ENCODE results near the gene MAN2C1.
"Not testable (repeated sequence)": the region's sequence is repeated elsewhere in the genome, so short reads cannot be mapped to it uniquely, and the experiment has no call there.

Gene MAN2C1

DNA sequence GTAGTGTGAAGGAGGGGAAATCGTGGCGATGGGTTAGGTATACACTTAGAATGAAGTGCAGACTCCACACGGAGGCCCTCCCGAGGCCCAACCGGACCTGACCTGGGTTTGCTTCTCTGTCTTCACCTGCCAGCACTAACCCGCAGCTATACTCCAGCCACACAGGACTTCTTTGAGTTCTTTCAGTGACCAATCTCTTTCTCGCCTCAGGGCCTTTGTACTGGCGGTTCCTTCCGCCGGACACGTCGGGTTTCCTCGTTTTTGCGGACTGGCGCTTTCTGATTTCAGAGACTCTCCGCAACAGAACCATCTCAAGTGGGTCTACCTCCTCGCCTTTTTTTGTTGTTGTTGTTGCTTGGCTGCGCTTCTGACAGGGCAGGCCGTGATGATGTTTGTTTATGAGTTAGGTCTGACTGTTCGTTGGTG is 21.6 kb downstream of the MAN2C1 start, which contains the start of gene NEIL1:
NEIL1 (plus strand) TSS at position 244 of the 426 bp plus-strand sequence. CDS start 1,867 bp downstream, outside the sequence.
- DNase-seq (ENCODE audit: low read depth in 2 of 2): no peak

DNA sequence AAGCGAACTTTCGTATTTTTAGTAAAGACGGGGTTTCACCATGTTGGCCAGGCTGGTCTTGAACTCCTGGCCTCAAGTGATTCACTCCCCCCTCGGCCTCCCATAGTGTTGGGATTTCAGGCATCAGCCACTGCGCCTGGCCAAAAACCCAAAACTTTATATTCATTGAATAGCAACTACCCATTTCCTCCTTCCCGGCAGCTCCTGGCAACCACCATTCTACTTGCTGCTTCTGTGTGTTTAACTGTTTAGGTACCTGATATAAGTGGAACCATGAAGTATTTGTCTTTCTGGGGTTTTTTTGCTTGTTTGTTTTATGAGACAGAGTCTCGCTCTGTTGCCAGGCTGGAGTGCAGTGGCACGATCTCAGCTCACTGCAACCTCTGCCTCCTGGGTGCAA is 24.5 kb downstream of the MAN2C1 start:
- DNase-seq (ENCODE audit: low read depth in 2 of 2): not testable (repeated sequence)

GRCh38 chr15:75342221-75342620 is 26.2 kb downstream of the MAN2C1 start:
- no peak for DNase-seq (ENCODE audit: low read depth in 2 of 2)

- DNase-seq (ENCODE audit: low read depth in 2 of 2): no peak
Observed at GRCh38 chr15:75339531-75340240, 28.7 kb downstream of the MAN2C1 start.

DNA sequence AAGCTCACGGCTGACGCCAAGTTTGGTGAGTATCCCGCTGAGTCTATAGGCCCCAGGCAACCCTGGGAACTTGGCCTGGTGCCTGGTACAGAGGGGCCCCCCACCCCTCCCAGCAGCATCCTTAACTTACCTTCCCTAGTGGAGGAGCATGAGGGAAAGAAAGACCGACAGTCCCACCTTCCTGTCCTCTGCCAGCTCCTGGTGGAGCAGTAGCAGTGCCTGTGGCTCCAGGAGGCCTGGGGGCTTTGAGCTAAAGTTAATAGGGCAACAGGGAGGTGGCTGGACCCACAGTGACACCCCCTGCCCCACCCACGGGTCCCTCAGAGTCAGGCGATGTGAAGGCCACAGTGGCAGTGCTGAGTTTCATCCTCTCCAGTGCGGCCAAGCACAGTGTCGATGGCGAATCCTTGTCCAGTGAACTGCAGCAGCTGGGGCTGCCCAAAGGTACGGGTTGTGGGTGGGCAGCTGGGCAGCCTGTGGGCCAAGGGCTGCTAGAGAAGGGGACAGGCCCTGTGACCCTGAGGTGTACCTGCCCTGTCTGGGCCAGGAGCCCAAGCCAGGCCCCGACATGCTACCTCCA is 29.7 kb downstream of the MAN2C1 start:
- DNase-seq (ENCODE audit: low read depth in 2 of 2): no peak

DNA sequence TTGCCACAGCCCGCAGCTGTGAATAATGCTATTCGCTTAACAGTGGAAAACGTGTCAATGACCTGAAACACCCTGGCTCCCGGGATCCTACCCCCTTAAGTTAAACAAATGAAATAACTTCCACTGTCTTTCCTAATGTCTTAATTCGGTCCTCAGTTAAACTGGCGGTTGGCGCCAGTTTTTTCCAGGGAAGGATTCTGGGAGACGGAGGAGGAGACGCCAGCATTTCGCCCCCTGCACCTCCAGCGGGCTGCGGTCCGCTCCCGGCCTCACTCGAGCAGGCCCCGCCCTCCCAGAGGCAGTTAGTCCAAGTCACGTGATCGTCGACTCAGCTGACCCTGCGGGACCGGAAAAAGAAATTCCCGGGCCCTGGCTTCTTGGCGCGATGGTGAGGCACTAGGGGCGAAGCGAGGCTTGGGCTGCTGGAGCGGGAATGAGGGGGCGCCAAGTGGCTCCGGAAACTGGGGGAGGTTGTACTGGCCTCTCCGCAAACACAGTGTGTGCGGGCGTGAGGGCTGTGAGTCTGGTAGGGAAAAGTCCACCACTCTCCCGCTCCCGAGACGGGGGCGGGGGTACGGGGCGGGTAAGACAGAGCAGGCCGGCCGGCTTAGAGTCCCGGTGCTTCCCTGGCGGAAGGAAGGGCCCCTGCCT is 32.6 kb downstream of the MAN2C1 start, which contains the start of gene COMMD4:
COMMD4 (plus strand) TSS at position 359 of the 651 bp plus-strand sequence; CDS start at position 386, 27 bp downstream.
- peak; percentile 81 to 85 for DNase-seq (ENCODE audit: low read depth in 2 of 2)

DNA sequence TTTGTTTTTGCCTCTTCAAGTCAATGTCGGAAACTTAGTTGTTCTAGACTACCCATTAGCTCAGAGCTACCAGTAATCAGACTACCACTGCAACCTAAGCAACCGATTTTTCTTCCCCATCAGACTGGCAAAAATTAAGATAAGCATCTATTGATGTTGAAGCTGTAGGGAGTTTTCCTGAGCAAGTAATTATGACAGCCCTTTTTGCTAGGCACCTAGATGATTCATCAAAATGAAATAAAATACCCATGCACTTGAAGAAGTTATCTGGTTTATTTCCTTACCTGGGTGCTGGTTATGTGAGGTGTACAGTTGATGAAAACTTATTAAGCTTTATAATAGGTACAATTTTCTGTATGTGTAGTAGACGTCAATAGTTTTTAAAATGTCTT is 33.1 kb downstream of the MAN2C1 start:
- DNase-seq (ENCODE audit: low read depth in 2 of 2): no peak

DNA sequence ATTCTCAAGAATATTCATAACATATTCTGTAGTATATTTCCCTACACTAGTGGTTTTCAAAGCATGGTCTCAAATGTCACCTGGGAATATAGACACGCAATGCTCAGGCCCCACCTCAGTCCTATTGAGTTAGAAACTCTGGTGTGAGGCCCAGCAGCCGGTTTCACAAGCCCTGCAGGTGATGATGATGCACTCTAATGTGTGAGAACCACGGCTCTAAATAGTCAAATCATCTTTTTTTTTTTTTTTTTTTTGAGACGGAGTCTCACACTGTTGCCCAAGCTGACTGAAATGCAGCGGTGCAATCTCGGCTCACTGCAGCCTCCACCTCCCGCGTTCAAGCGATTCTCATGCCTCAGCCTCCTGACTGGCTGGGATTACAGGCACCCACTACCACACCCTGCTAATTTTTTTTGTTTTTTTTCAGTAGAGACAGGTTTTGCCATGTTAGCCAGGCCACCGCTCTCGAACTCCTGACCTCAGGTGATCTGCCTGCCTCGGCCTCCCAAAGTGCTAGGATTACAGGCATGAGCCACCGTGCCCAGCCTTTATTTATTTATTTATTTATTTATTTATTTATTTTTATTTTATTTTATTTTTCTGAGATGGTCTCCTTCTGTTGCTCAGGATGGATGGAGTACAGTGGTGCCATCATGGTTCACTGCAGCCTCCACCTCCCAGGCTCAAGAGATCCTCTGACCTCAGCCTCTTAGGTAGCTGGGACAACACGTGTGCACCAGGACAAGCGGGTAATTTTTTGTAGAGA is 34.6 kb downstream of the MAN2C1 start:
- DNase-seq (ENCODE audit: low read depth in 2 of 2): not testable (repeated sequence)

DNA sequence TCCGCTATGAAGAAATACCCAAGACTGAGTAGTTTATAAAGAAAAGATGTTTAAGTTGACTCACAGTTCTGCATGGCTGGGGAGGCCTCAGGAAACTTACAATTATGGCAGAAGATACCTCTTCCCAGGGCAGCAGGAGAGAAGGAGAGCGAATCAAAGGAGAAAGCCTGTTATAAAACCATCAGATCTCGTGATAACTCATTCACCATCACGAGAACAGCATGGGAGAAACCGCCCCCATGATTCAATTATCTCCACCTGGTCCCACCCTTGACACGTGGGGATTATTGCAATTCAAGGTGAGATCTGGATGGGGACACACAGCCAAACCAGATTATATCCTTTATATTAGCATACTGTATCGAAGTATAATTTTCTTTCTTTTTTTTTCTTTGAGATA is 36.3 kb downstream of the MAN2C1 start:
- DNase-seq (ENCODE audit: low read depth in 2 of 2): not testable (repeated sequence)

- DNase-seq (ENCODE audit: low read depth in 2 of 2): no peak
Observed at GRCh38 chr15:75329571-75329970, 38.8 kb downstream of the MAN2C1 start.

GRCh38 chr15:75328493-75329314 is 39.7 kb downstream of the MAN2C1 start:
- no peak for DNase-seq (ENCODE audit: low read depth in 2 of 2)

GRCh38 chr15:75327491-75327890 is 40.9 kb downstream of the MAN2C1 start:
- DNase-seq (ENCODE audit: low read depth in 2 of 2): no peak

DNA sequence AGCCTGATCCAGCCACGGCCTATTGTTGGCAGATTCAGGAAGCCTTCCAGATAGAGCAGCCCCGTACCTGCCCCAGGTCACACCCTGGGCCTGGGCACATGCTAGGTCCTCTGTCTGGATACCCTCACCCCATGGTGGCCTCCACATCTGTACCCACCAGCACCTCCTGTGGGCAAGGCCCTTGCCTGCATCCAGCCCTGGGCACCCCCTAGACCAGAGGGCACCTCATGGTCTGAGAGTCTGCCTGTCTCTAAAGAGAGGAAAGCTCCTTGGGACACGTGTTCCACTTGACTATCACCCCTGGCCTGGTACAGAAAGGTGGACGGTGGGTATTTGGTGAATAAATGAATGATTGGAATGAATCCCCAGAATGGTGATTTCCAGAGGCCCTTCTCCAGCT is 41.4 kb downstream of the MAN2C1 start:
- DNase-seq (ENCODE audit: low read depth in 2 of 2): no peak

DNA sequence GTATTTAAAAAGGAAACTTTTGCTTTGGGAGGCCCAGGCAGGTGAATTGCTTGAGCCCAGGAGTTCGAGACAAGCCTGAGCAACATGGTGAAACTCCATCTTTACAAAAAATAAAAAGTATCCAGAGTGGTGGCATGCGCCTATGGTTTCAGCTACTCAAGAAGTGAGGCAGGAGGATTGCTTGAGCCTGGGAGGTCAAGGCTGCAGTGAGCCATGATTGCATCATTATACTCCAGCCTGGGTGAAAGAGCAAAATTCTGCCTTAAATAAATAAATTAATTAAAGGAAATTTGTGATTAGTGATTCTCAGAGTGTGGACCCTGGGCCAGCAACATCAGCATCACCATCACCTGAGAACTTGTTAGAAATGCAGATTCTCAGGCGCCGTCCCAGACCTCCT is 42.5 kb downstream of the MAN2C1 start:
- no peak for DNase-seq (ENCODE audit: low read depth in 2 of 2)

- DNase-seq (ENCODE audit: low read depth in 2 of 2): no peak
Observed at GRCh38 chr15:75321711-75322110, 46.7 kb downstream of the MAN2C1 start.

DNA sequence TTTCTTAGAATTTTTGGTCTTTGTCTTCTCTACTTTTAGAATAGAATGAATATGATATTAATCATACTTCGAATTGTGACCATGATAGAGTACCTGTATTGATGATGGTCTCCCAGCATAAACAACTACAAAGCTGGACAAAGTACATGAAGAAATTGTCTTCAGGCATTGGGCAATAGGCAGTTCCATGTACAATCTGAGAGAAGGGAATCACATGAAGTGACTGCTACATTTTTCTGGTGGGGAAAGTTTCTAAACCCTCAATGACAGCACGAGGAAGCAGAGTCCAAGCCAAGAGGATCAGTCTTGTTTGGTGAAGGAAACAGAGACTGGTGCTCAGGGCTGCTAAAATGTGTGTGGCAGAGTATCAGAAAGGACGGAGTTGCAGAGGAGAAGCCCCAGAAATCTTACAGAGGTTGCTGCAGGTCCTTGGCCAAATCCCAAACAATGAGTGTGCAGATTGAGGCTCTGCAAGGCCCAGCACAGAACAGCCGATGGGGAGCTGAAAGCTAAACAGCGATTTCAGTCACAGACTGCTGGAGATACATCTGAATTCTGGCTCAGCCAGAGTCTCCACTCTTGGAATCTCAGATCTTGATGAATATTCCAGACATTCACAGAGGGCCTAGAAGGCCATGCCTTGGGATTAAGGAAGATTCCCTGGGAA is 49.0 kb downstream of the MAN2C1 start:
- DNase-seq (ENCODE audit: low read depth in 2 of 2): not testable (repeated sequence)

DNA sequence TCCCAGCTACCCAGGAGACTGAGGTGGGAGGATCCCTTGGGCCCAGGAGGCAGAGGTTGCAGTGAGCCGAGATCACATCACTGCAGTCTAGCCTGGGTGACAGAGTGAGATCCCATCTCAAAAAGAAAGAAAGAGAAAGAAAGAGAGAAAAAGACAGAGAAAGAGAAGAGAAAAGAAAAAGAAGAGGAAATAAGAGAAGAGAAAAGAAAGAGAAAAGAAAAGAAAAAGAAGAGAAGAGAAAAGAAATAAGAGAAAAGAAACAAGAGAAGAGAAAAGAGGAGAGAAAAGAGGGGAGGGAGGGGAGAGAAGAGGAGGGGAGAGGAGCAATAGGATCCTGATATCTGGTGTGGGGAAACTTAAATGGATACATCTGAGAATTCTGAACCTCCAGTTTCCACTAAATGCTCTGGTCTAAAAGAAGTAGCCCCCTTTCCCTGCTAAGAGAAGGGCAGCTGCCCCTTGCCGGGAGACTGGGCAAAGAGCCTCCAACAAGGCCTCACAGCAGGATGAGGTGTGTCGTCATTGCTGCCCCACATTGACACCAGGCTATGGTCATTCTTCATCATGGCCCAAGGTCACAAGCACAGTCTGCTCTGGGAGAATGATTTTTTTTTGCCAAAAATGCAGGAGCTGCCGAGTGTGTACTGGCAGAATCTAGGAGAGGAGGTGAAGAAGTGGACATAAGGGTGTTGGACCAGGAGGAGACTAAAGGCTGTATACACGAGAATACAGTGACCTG is 53.7 kb downstream of the MAN2C1 start:
- DNase-seq (ENCODE audit: low read depth in 2 of 2): no peak

- no peak for DNase-seq (ENCODE audit: low read depth in 2 of 2)
Observed at GRCh38 chr15:75313116-75313845, 55.1 kb downstream of the MAN2C1 start.

DNA sequence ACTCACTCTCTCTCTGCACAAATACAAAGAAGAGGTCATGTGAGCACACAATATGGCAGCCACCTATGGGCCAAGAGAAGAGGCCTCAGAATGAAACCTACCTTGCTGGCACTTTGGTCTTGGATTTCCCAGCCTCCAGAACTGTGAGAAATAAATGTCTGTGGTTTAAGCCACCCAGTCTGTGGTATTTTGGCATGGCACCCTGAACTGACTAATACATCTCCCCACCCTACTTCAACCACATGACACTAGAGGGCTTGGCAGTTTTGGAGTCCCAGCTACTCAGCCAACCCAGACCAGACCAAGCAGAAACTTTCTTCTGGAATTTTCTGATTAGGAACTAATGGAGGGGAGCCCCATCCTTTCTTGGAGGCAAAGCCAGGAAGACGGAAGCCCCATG is 55.9 kb downstream of the MAN2C1 start:
- DNase-seq (ENCODE audit: low read depth in 2 of 2): not testable (repeated sequence)
